ENCODE measurements around the gene CSK.

- TF ChIP-seq CTCF (IDR thresholded peaks at IDR 0.05) (no peak), POLR2A (IDR thresholded peaks at IDR 0.05) (no peak)
Measured at GRCh38 chr15:74809242-74809641, 27.4 kb downstream of the CSK start.
